Measurements from ENCODE around the gene GRB2. TPM values are rescaled to one million over a fixed set of nuclear protein-coding genes. Genes with fewer than 3 reads are reported as not detected.
"Not testable (repeated sequence)": the region's sequence is repeated elsewhere in the genome, so short reads cannot be mapped to it uniquely, and the experiment has no call there.

GRB2 gene
- total and polyA plus RNA-seq, 7 experiments from 2014 or later, result 112 to 167 (median 145) TPM

DNA sequence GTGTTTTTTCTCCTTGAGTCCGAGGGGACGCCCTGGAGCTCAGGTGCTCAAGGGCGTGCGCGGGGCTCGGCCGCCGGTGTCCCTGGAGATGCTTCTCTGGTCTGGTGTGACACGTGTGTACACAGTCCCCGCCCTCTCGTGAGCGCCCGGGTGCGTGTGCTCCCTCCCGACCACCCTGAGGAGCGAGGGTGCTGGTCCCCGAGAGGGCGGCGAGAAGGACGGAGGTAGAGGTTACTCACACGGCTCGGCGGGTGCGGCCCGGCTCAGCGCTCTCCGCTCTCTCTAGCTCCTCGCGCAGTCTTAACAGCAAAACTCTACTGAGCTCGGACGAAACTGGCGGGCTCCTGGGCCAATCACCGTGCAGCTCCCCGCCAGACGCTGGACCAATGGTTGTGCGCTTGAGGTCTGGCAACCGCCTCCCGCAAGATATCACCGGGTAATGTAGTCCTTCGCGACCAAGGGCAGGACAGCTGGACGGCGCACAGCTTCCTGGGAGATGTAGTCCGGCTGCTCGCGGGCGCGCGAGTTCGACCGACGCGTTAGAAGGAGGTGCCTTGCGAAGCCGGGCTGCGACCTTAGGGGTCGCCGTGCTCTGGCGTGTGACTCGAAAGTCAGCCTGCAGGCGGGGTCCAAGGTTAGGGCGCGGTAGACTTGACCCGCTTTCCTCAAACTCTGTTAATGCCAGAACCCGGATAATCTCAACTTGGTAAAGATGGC lies 116.2 kb downstream of the GRB2 start, which contains the start of gene SLC25A19:
TSS of gene SLC25A19 (minus strand) at position 319 of the 717 bp plus-strand sequence. CDS start 2,669 bp downstream, outside the sequence.
- no peaks in the 10 kb centered on the region for H3K9me3 ChIP-seq (ENCODE audit: control insufficient read depth in 2 of 3, low read length in 3 of 3)
- peaks cover 0 to 18% (median 0%) of the 10 kb centered on the region in 3 experiments for H3K36me3 ChIP-seq (ENCODE audit: control insufficient read depth in 2 of 3, insufficient read depth in 3 of 3, low read length in 3 of 3)
- intact Hi-C loops (cut with micrococcal nuclease), result loop anchor here (1.0 to 2.0 kb wide), 16 partner anchors 18 to 690 kb away; partner anchors contain the start of genes GGA3 (in 2 of the 2), GRB2 (in 2 of the 2), JPT1 (in 2 of the 2) and MIF4GD (in 2 of the 2)
- H3K27me3 ChIP-seq (ENCODE audit: control insufficient read depth in 2 of 2, insufficient read depth in 2 of 2, low read length in 2 of 2), result no peaks in the 10 kb centered on the region
- peaks cover 0 to 6% of the 10 kb centered on the region in 2 donors for H3K4me1 ChIP-seq (ENCODE audit: control insufficient read depth in 2 of 2, insufficient read depth in 2 of 2, low read length in 2 of 2)
- Mint-ChIP-seq H3K27ac (peak within 1 kb of the TSS; percentile 99 to 100 (median 100)), H3K4me1 (peaks cover 6 to 28% (median 15%) of the 10 kb centered on the region in 7 donors), H3K9me3 (no peaks in the 10 kb centered on the region), H3K27me3 (peaks cover 0 to 2% (median 0%) of the 10 kb centered on the region in 5 donors), H3K4me3 (peak within 1 kb of the TSS; percentile 96 to 100 (median 100)), H3K36me3 (peaks cover 0 to 8% (median 5%) of the 10 kb centered on the region in 5 donors)
- H3K27ac ChIP-seq (ENCODE audit: low read depth, low read length), result peak within 1 kb of the TSS; percentile 90
- ATAC-seq (peak; percentile 96), DNase-seq (peak; percentile 80 to 98 (median 95))
- peak within 1 kb of the TSS; percentile 84 for H3K4me3 ChIP-seq (ENCODE audit: low read length)
- POLR2A ChIA-PET, result interaction anchor here (0.5 to 3.9 kb wide), 32 partner anchors 11 to 495 kb away, joined by 3 to 73 read pairs (median 3); partner anchors contain the start of genes GGA3, GRB2, JPT1 and MIF4GD
- CTCF ChIA-PET, result interaction anchor here (0.6 to 2.9 kb wide), 19 partner anchors 17 to 1156 kb away, joined by 3 to 19 read pairs (median 4); partner anchors contain the start of genes GGA3, GRB2, MIF4GD and MRPS7

DNA sequence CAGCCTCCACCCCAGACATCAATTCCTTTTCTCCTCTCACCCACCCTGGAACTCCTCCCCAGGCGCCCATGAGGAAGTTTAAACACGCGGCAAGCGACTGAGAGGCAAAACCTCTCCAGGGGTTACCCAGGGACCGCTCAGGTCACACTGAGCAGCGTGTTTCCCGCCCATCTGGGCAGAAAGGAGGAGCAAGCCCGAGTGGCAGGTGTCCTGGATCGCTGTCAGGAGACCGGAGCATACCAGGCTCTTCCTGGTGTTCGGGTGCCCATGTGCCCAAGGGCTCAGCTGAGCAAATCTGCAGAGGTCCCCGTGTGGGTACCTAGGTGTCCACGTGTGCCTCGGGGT lies 116.7 kb downstream of the GRB2 start:
- Histone ChIP-seq H3K4me1 (ENCODE audit: control insufficient read depth in 2 of 2, insufficient read depth in 2 of 2, low read length in 2 of 2) (peaks cover 0 to 6% of the 10 kb centered on the region in 2 donors), H3K9me3 (ENCODE audit: control insufficient read depth in 2 of 3, low read length in 3 of 3) (no peaks in the 10 kb centered on the region), H3K27ac (ENCODE audit: low read depth, low read length) (peak overlapping the region; percentile 90), H3K27me3 (ENCODE audit: control insufficient read depth in 2 of 2, insufficient read depth in 2 of 2, low read length in 2 of 2) (no peaks in the 10 kb centered on the region), H3K36me3 (ENCODE audit: control insufficient read depth in 2 of 3, insufficient read depth in 3 of 3, low read length in 3 of 3) (peaks cover 0 to 18% (median 0%) of the 10 kb centered on the region in 3 experiments), H3K4me3 (ENCODE audit: low read length) (peak overlapping the region; percentile 84)
- no peaks in the 10 kb centered on the region for H3K9me3 Mint-ChIP-seq
- DNase-seq (peak in 2 of 9 donors; percentile 38 to 59), ATAC-seq (peak; percentile 5)
- H3K27me3 Mint-ChIP-seq, result peaks cover 0 to 2% (median 0%) of the 10 kb centered on the region in 5 donors
- ChIA-PET CTCF (interaction anchor here (0.6 to 2.9 kb wide), 16 partner anchors 16 to 953 kb away, joined by 3 to 19 read pairs (median 4); partner anchors contain the start of genes GGA3, GRB2, MIF4GD and MRPS7), POLR2A (interaction anchor here (0.6 to 3.9 kb wide), 24 partner anchors 10 to 488 kb away, joined by 3 to 73 read pairs (median 3); partner anchors contain the start of genes GGA3, GRB2, JPT1 and MIF4GD)
- peak overlapping the region; percentile 96 to 100 (median 100) for H3K4me3 Mint-ChIP-seq
- H3K27ac Mint-ChIP-seq, result peak overlapping the region; percentile 99 to 100 (median 100)
- H3K4me1 Mint-ChIP-seq, result peaks cover 6 to 27% (median 15%) of the 10 kb centered on the region in 7 donors
- intact Hi-C loops (cut with micrococcal nuclease), result loop anchor here (1.0 to 2.0 kb wide), 16 partner anchors 17 to 691 kb away; partner anchors contain the start of genes GGA3 (in 2 of the 2), GRB2 (in 2 of the 2), JPT1 (in 2 of the 2) and MIF4GD (in 2 of the 2)
- peaks cover 0 to 9% (median 5%) of the 10 kb centered on the region in 5 donors for H3K36me3 Mint-ChIP-seq

DNA sequence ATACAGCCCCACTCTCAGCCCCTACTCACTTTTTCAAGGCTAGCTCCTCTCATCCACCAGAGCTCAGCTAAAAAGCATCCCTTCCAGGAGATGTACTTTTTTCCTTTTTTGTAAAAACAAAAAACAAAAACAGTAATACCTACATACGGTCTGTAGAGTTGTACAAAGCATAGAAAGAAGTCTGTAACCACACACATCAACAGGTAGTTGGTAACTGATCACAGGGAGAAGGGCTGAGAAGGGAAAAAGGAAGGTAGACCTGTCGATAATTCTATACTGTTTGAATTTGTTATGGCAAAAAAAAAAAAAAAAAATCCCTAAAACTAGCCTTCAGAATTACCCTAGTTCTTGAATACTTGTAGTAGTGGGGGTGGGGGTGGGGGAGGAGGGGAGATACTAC lies 117.1 kb downstream of the GRB2 start:
- H3K27me3 ChIP-seq (ENCODE audit: control insufficient read depth in 2 of 2, insufficient read depth in 2 of 2, low read length in 2 of 2), result no peaks in the 10 kb centered on the region
- H3K36me3 Mint-ChIP-seq, result peaks cover 0 to 12% (median 6%) of the 10 kb centered on the region in 5 donors
- peaks cover 0 to 2% (median 0%) of the 10 kb centered on the region in 5 donors for H3K27me3 Mint-ChIP-seq
- intact Hi-C loops (cut with micrococcal nuclease), result loop anchor here in 1 of 2 donors (2.0 kb wide), 2 partner anchors 236 to 616 kb away; partner anchors contain the start of genes LLGL2 and MRPL38
- peak overlapping the region; percentile 84 for H3K4me3 ChIP-seq (ENCODE audit: low read length)
- peak overlapping the region; percentile 90 for H3K27ac ChIP-seq (ENCODE audit: low read depth, low read length)
- H3K4me3 Mint-ChIP-seq, result peak overlapping the region; percentile 96 to 100 (median 100)
- ATAC-seq, result no peak
- H3K4me1 Mint-ChIP-seq, result peaks cover 6 to 27% (median 15%) of the 10 kb centered on the region in 7 donors
- no peaks in the 10 kb centered on the region for H3K9me3 ChIP-seq (ENCODE audit: control insufficient read depth in 2 of 3, low read length in 3 of 3)
- POLR2A ChIA-PET, result interaction anchor here (0.6 to 3.9 kb wide), 7 partner anchors 16 to 394 kb away, joined by 3 to 73 read pairs (median 10); partner anchors contain the start of genes GGA3, GRB2, MIF4GD and MRPS7
- H3K4me1 ChIP-seq (ENCODE audit: control insufficient read depth in 2 of 2, insufficient read depth in 2 of 2, low read length in 2 of 2), result peaks cover 0 to 6% of the 10 kb centered on the region in 2 donors
- DNase-seq, result no peak
- CTCF ChIA-PET, result interaction anchor here (1.3 to 1.7 kb wide), 3 partner anchors 17 to 117 kb away, joined by 6 to 8 read pairs (median 7); partner anchors contain the start of genes GRB2 and MIF4GD
- peak overlapping the region; percentile 99 to 100 (median 100) for H3K27ac Mint-ChIP-seq
- no peaks in the 10 kb centered on the region for H3K9me3 Mint-ChIP-seq
- peaks cover 0 to 21% (median 0%) of the 10 kb centered on the region in 3 experiments for H3K36me3 ChIP-seq (ENCODE audit: control insufficient read depth in 2 of 3, insufficient read depth in 3 of 3, low read length in 3 of 3)

DNA sequence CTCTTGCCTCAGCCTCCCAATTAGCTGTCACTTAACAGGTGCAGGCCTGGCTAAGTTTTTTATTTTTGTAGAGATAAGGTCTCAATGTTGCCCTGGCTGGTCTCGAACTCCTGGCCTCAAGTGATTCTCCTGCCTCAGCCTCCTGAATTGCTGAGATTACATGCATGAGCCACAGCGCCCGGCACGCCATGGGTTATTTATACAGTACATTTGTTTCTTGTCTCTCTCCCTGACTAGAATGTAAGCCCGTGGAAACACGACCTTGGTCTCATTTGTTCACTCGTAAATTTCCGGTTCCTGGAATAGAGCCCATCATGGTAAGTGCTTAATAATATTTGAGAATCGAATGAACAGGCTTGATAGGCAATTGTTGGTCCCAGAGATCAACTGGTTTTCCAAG lies 118.3 kb downstream of the GRB2 start:
- DNase-seq (no peak), ATAC-seq (no peak)
- Mint-ChIP-seq H3K27me3 (peaks cover 0 to 2% (median 0%) of the 10 kb centered on the region in 5 donors), H3K4me3 (peak overlapping the region in 5 of 10 donors; percentile 21 to 100 (median 31)), H3K9me3 (no peaks in the 10 kb centered on the region), H3K4me1 (peaks cover 6 to 27% (median 15%) of the 10 kb centered on the region in 7 donors), H3K36me3 (peaks cover 0 to 15% (median 8%) of the 10 kb centered on the region in 5 donors), H3K27ac (no peak overlapping the region)
- POLR2A ChIA-PET, result interaction anchor here (0.6 to 1.5 kb wide), 2 partner anchors 16 to 55 kb away, joined by 3 to 5 read pairs; partner anchors contain the start of gene MIF4GD
- intact Hi-C loops (cut with micrococcal nuclease), result no loop called here
- peaks cover 0 to 6% of the 10 kb centered on the region in 2 donors for H3K4me1 ChIP-seq (ENCODE audit: control insufficient read depth in 2 of 2, insufficient read depth in 2 of 2, low read length in 2 of 2)
- H3K27me3 ChIP-seq (ENCODE audit: control insufficient read depth in 2 of 2, insufficient read depth in 2 of 2, low read length in 2 of 2), result no peaks in the 10 kb centered on the region
- peaks cover 0 to 21% (median 0%) of the 10 kb centered on the region in 3 experiments for H3K36me3 ChIP-seq (ENCODE audit: control insufficient read depth in 2 of 3, insufficient read depth in 3 of 3, low read length in 3 of 3)
- no peak overlapping the region for H3K27ac ChIP-seq (ENCODE audit: low read depth, low read length)
- H3K4me3 ChIP-seq (ENCODE audit: low read length), result no peak overlapping the region
- no peaks in the 10 kb centered on the region for H3K9me3 ChIP-seq (ENCODE audit: control insufficient read depth in 2 of 3, low read length in 3 of 3)
- CTCF ChIA-PET, result no interaction called here

DNA sequence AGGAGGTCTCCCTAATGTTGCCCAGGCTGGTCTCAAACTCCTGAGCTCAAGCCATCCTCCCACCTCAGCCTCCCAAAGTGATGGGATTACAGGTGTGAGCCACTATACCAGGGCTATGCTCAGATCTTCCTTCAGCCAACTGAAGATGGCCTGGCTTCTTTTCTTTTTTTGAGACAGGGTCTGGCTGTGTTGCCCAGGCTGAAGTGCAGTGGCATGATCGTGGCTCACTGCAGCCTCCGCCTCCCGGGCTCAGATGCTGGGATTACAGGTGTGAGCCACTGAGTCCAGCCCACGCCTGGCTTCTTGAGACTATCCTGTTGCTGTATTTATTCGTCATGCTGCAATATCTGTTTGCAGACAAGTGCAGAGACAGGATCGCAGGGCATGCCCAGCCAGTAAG lies 120.4 kb downstream of the GRB2 start:
- peaks cover 0 to 6% of the 10 kb centered on the region in 2 donors for H3K4me1 ChIP-seq (ENCODE audit: control insufficient read depth in 2 of 2, insufficient read depth in 2 of 2, low read length in 2 of 2)
- H3K4me3 ChIP-seq (ENCODE audit: low read length), result no peak overlapping the region
- H3K9me3 ChIP-seq (ENCODE audit: control insufficient read depth in 2 of 3, low read length in 3 of 3), result no peaks in the 10 kb centered on the region
- H3K27me3 ChIP-seq (ENCODE audit: control insufficient read depth in 2 of 2, insufficient read depth in 2 of 2, low read length in 2 of 2), result no peaks in the 10 kb centered on the region
- Mint-ChIP-seq H3K27me3 (peaks cover 0 to 2% (median 0%) of the 10 kb centered on the region in 5 donors), H3K4me1 (peaks cover 6 to 21% (median 14%) of the 10 kb centered on the region in 7 donors), H3K36me3 (peaks cover 3 to 19% (median 11%) of the 10 kb centered on the region in 5 donors), H3K27ac (no peak overlapping the region), H3K4me3 (no peak overlapping the region), H3K9me3 (no peaks in the 10 kb centered on the region)
- H3K27ac ChIP-seq (ENCODE audit: low read depth, low read length), result no peak overlapping the region
- intact Hi-C loops (cut with micrococcal nuclease), result no loop called here
- no peak for DNase-seq
- CTCF ChIA-PET, result interaction anchor here (1.3 kb wide), 1 partner anchor 13 kb away, joined by 4 read pairs; no protein-coding TSS in a partner anchor
- H3K36me3 ChIP-seq (ENCODE audit: control insufficient read depth in 2 of 3, insufficient read depth in 3 of 3, low read length in 3 of 3), result peaks cover 0 to 28% (median 0%) of the 10 kb centered on the region in 3 experiments
- POLR2A ChIA-PET, result interaction anchor here (1.0 to 4.9 kb wide), 2 partner anchors 13 to 23 kb away, joined by 3 to 19 read pairs; partner anchors contain the start of genes GGA3, MIF4GD and MRPS7
- ATAC-seq, result no peak

DNA sequence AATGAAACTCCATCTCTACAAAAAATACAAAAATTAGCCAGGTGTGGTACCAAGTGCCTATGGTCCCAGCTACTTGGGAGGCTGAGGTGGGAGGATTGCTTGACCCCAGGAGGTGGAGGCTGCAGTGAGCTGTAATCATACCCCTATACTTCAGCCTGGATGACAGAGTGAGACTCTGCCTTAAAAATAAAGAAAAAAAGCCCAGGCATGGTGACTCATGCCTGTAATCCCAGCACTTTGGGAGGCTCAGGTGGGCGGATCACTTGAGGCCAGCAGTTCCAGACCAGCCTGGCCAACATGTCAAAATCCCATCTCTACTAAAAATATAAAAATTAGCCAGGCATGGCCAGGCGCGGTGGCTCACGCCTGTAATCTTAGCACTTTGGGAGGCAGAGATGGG lies 125.3 kb downstream of the GRB2 start:
- CTCF ChIA-PET; H3K4me3 ChIP-seq (ENCODE audit: low read length); H3K4me3 Mint-ChIP-seq; H3K9me3 Mint-ChIP-seq; H3K4me1 ChIP-seq (ENCODE audit: control insufficient read depth in 2 of 2, insufficient read depth in 2 of 2, low read length in 2 of 2); ATAC-seq; DNase-seq; H3K27ac Mint-ChIP-seq; H3K27me3 Mint-ChIP-seq; H3K27ac ChIP-seq (ENCODE audit: low read depth, low read length); H3K4me1 Mint-ChIP-seq; H3K27me3 ChIP-seq (ENCODE audit: control insufficient read depth in 2 of 2, insufficient read depth in 2 of 2, low read length in 2 of 2); intact Hi-C loops (cut with micrococcal nuclease); H3K9me3 ChIP-seq (ENCODE audit: control insufficient read depth in 2 of 3, low read length in 3 of 3): not testable (repeated sequence)
- POLR2A ChIA-PET, result interaction anchor here (1.0 kb wide), 1 partner anchor 9 kb away, joined by 3 read pairs; the partner anchor contains the start of gene MIF4GD
- peaks cover 0 to 14% (median 0%) of the 10 kb centered on the region in 3 experiments for H3K36me3 ChIP-seq (ENCODE audit: control insufficient read depth in 2 of 3, insufficient read depth in 3 of 3, low read length in 3 of 3)
- peaks cover 3 to 14% (median 4%) of the 10 kb centered on the region in 5 donors for H3K36me3 Mint-ChIP-seq

Measured in naive thymus-derived CD4-positive, alpha-beta T cell (primary cell).